Thyroid gland (tissue), 4 donors: ENCODE results near the gene DGUOK. TPM values are rescaled to one million over a fixed set of nuclear protein-coding genes. Genes with fewer than 3 reads are reported as not detected.

Source experiments
- DNase-seq, 2 donors: peaks; one replicate each; pipeline ENCODE4 v3.0.0-alpha.2; 2019
- H3K27ac ChIP-seq, 3 donors: fragments of 200-600 bp; sonication (generic); 1 replicate in 2 of 3; 2 replicates in 1 of 3; pipeline ENCODE4 v1.5.1; 2016 to 2019; ENCODE audit warnings: mild to moderate bottlenecking in 1 of 3, moderate library complexity in 1 of 3
- H3K27me3 ChIP-seq: fragments of 200-600 bp; sonication (generic); one replicate; pipeline ENCODE4 v1.5.1; 2019
- H3K36me3 ChIP-seq, 2 donors: fragments of 200-600 bp; sonication (generic); one replicate each; pipeline ENCODE4 v1.5.1; 2016 to 2019
- H3K4me1 ChIP-seq, 2 donors: fragments of 200-600 bp; sonication (generic); one replicate each; pipeline ENCODE4 v1.5.1; 2017 to 2019
- H3K4me3 ChIP-seq, 3 donors: fragments of 200-600 bp; sonication (generic); replicated peaks in 1 of 3; 1 replicate in 2 of 3; 2 replicates in 1 of 3; pipeline ENCODE4 v1.5.1; 2016; ENCODE audit warnings: mild to moderate bottlenecking in 1 of 3
- H3K9me3 ChIP-seq: fragments of 200-600 bp; sonication (generic); one replicate; pipeline ENCODE4 v1.5.1; 2017
- CTCF ChIP-seq, 6 experiments: fragments of 200-600 bp in 3 of 6; fragments of 450-650 bp in 3 of 6; sonication (generic) in 3 of 6; IDR thresholded peaks; one replicate each; pipeline ENCODE4 v1.5.1; 2016 to 2019; ENCODE audit warnings: antibody characterized with exemption in 6 of 6, mild to moderate bottlenecking in 2 of 6, inconsistent platforms in 1 of 6, moderate library complexity in 1 of 6
- POLR2A ChIP-seq, 2 donors: fragments of 450-650 bp; IDR thresholded peaks; one replicate each; pipeline ENCODE4 v1.6.1; 2017; ENCODE audit warnings: antibody characterized with exemption in 2 of 2, mild to moderate bottlenecking in 2 of 2, moderate library complexity in 1 of 2
- WGBS, 2 donors: methylation state at CpG; one replicate each; pipeline ENCODE4 v1.1.5; 2017; 5-methylcytosine and 5-hydroxymethylcytosine counted together
- intact Hi-C: fragments of 100-400 bp; cut with DNase I; formaldehyde crosslinking; loops from one replicate; pipeline ENCODE4 v1.15.1; 2023
- total RNA-seq, 4 donors: library from RNA; depleted of rRNA; stranded (reverse); fragments of >200 nt; gene quantifications; one replicate each; pipeline ENCODE4 v1.2.3, GENCODE V29; 2016

The DGUOK gene
- total RNA-seq, 4 donors from 2014 or later = 41.8 to 65.8 (median 46.9) TPM

DNA sequence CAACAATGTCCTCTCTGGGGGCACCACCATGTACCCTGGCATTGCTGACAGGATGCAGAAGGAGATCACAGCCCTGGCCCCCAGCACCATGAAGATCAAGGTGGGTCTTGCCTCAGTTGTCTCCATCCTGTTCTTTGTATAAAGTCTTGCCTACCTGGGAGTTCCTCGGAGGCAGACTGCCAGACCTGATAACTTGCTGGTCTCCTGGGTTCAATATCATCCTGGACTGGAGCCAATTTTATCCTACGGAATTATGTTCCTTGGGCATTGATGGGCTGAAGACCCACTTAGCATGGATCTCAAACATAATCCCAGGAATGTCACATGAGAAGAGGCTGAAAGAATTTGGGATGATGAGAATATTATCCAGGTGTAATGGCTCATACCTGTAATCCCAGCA is 10.0 kb upstream of the DGUOK start:
- H3K4me3 ChIP-seq = no peak overlapping the region
- intact Hi-C loops = no loop called here
- no peaks in the 10 kb centered on the region for H3K4me1 ChIP-seq
- no peak for DNase-seq
- TF ChIP-seq POLR2A (IDR thresholded peaks at IDR 0.05) (no peak), CTCF (IDR thresholded peaks at IDR 0.05) (no peak)
- no peak overlapping the region for H3K27ac ChIP-seq
- H3K9me3 ChIP-seq = no peaks in the 10 kb centered on the region
- H3K27me3 ChIP-seq = no peaks in the 10 kb centered on the region
- no peaks in the 10 kb centered on the region for H3K36me3 ChIP-seq
- 38 to 44% methylated on average over 2 of the region's 2 CpGs for WGBS, 2 donors

- Histone ChIP-seq H3K36me3 (no peaks in the 10 kb centered on the region), H3K27ac (no peak overlapping the region), H3K4me1 (no peaks in the 10 kb centered on the region), H3K27me3 (no peaks in the 10 kb centered on the region), H3K4me3 (no peak overlapping the region), H3K9me3 (no peaks in the 10 kb centered on the region)
- intact Hi-C loops = no loop called here
- DNase-seq = no peak
- no peak for TF ChIP-seq CTCF (IDR thresholded peaks at IDR 0.05)
- TF ChIP-seq POLR2A (IDR thresholded peaks at IDR 0.05) = no peak
- WGBS, 2 donors = 43 to 48% methylated on average over 2 of the region's 2 CpGs
Observed at GRCh38 chr2:73917296-73917695, 9.4 kb upstream of the DGUOK start.

DNA sequence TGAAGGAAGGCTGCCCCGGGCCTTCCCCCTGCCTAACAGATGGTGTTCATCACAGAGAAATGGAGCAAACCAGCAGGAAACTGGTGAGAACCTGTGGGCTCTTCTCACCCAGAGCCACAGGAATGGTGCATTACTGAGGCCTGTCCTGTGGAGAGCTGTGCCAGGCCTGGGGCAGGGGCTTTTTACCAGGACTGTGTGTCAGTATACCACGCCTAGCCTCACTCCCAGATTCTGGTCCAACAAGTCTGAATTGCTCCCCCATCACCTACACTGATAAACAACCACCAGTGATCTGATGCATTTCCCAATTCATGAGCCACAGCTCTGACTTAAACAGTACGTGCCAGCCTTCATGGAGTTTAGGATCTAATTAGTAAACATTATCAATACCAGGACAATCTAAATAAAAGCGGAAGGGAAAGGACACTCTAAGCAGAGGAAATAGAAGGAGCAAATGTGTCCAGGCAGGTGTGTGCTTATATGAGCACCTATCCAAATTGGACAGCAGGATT is 8.9 kb upstream of the DGUOK start:
- no peak overlapping the region for H3K27ac ChIP-seq
- no peaks in the 10 kb centered on the region for H3K27me3 ChIP-seq
- no peaks in the 10 kb centered on the region for H3K4me1 ChIP-seq
- no peaks in the 10 kb centered on the region for H3K36me3 ChIP-seq
- no peaks in the 10 kb centered on the region for H3K9me3 ChIP-seq
- WGBS, 2 donors = 78 to 82% methylated on average over 4 of the region's 4 CpGs
- TF ChIP-seq CTCF (IDR thresholded peaks at IDR 0.05) (no peak), POLR2A (IDR thresholded peaks at IDR 0.05) (no peak)
- no peak for DNase-seq
- intact Hi-C loops = no loop called here
- H3K4me3 ChIP-seq = no peak overlapping the region

- no peaks in the 10 kb centered on the region for H3K27me3 ChIP-seq
- TF ChIP-seq POLR2A (IDR thresholded peaks at IDR 0.05) (no peak), CTCF (IDR thresholded peaks at IDR 0.05) (no peak)
- intact Hi-C loops = no loop called here
- no peaks in the 10 kb centered on the region for H3K4me1 ChIP-seq
- no peaks in the 10 kb centered on the region for H3K36me3 ChIP-seq
- 82 to 100% methylated on average over 1 to 3 of the region's 3 CpGs for WGBS, 2 donors
- H3K9me3 ChIP-seq = no peaks in the 10 kb centered on the region
- DNase-seq = no peak
- H3K4me3 ChIP-seq = no peak overlapping the region
- no peak overlapping the region for H3K27ac ChIP-seq
Observed at GRCh38 chr2:73918856-73919255, 7.8 kb upstream of the DGUOK start.

GRCh38 chr2:73919596-73920228 is 7.0 kb upstream of the DGUOK start:
- H3K36me3 ChIP-seq = no peaks in the 10 kb centered on the region
- TF ChIP-seq POLR2A (IDR thresholded peaks at IDR 0.05) (no peak), CTCF (IDR thresholded peaks at IDR 0.05) (no peak)
- intact Hi-C loops = loop anchor here (10.0 kb wide), 1 partner anchor 85 kb away; no protein-coding TSS in a partner anchor
- DNase-seq = no peak
- H3K27me3 ChIP-seq = no peaks in the 10 kb centered on the region
- no peak overlapping the region for H3K4me3 ChIP-seq
- WGBS, 2 donors = 87 to 88% methylated on average over 7 of the region's 7 CpGs
- no peaks in the 10 kb centered on the region for H3K4me1 ChIP-seq
- H3K27ac ChIP-seq = no peak overlapping the region
- H3K9me3 ChIP-seq = no peaks in the 10 kb centered on the region
